Natural killer cell (primary cell): ENCODE measurements around the gene AUTS2. TPM values are rescaled to one million over a fixed set of nuclear protein-coding genes. Genes with fewer than 3 reads are reported as not detected.

ENCODE experiments used
- ATAC-seq, 3 donors: fragments of 150-1000 bp in 2 of 3; fragments of 200-7000 bp in 1 of 3; cut with Tn5 transposase; 1 replicate in 1 of 3; 2 replicates in 2 of 3; pipeline ENCODE4 v1.10.0; 2021; ENCODE audit warnings: mild to moderate bottlenecking in 2 of 3, moderate library complexity in 2 of 3
- DNase-seq, 2 donors: peaks; one replicate each; pipeline versions ENCODE4 v3.0.0 to v3.0.0-alpha.2; 2013 to 2021; ENCODE audit warnings: mixed read lengths in 1 of 2
- H3K27ac ChIP-seq: one replicate; pipeline ENCODE4 v1.5.1; 2013; ENCODE audit warnings: mild to moderate bottlenecking, low read length
- H3K27me3 ChIP-seq: one replicate; pipeline ENCODE4 v1.6.1; 2013; ENCODE audit warnings: low read length; ENCODE audit not compliant: control insufficient read depth, insufficient read depth
- H3K36me3 ChIP-seq: one replicate; pipeline ENCODE4 v1.6.1; 2013; ENCODE audit warnings: low read length; ENCODE audit not compliant: control insufficient read depth, insufficient read depth
- H3K4me1 ChIP-seq: one replicate; pipeline ENCODE4 v1.6.1; 2013; ENCODE audit warnings: low read length; ENCODE audit not compliant: control insufficient read depth, insufficient read depth
- H3K4me3 ChIP-seq: one replicate; pipeline ENCODE4 v1.5.1; 2013; ENCODE audit warnings: low read length
- H3K9me3 ChIP-seq: one replicate; pipeline ENCODE4 v1.6.1; 2013; ENCODE audit warnings: low read length; ENCODE audit not compliant: control insufficient read depth, insufficient read depth
- H3K27ac Mint-ChIP-seq, 2 donors: one replicate each; pipeline ENCODE4 v1.8.0; 2022; ENCODE audit warnings: mild to moderate bottlenecking in 2 of 2, mixed read lengths in 2 of 2, moderate library complexity in 1 of 2
- H3K27me3 Mint-ChIP-seq, 2 donors: one replicate each; pipeline ENCODE4 v1.8.0; 2022; ENCODE audit warnings: low read depth in 2 of 2, mixed read lengths in 2 of 2
- H3K36me3 Mint-ChIP-seq: one replicate; pipeline ENCODE4 v1.8.0; 2022; ENCODE audit warnings: mixed read lengths
- H3K4me1 Mint-ChIP-seq, 2 donors: one replicate each; pipeline ENCODE4 v1.8.0; 2022; ENCODE audit warnings: mixed read lengths in 2 of 2
- H3K4me3 Mint-ChIP-seq: one replicate; pipeline ENCODE4 v1.8.0; 2022; ENCODE audit warnings: mild to moderate bottlenecking, moderate library complexity, mixed read lengths
- H3K9me3 Mint-ChIP-seq, 2 donors: one replicate each; pipeline ENCODE4 v1.8.0; 2022; ENCODE audit warnings: mixed read lengths in 2 of 2
- CTCF ChIP-seq: fragments of 200-600 bp; IDR thresholded peaks from one replicate; pipeline ENCODE4 v1.8.0; 2022; ENCODE audit warnings: antibody characterized with exemption
- WGBS: methylation state at CpG from one replicate; pipeline ENCODE4 v1.1.7; 2013; ENCODE audit warnings: missing lambda C conversion rate; ENCODE audit not compliant: insufficient coverage; 5-methylcytosine and 5-hydroxymethylcytosine counted together
- intact Hi-C: fragments of 100-400 bp; cut with micrococcal nuclease; formaldehyde crosslinking; loops from one replicate; pipeline ENCODE4 v1.14.2; 2022
- total RNA-seq, 4 donors: library from RNA; stranded (reverse); fragments of 120-200 nt in 1 of 4; gene quantifications; one replicate each; pipeline versions ENCODE4 v1.2.3 to v1.2.4, GENCODE V29; 2013 to 2022

Gene AUTS2
- total RNA-seq, 3 donors from 2014 or later (not counting 1 experiment from before 2014, with no cell fraction given), result 147 to 197 (median 155) TPM

- no peaks in the 10 kb centered on the region for H3K36me3 Mint-ChIP-seq
- DNase-seq (no peak), ATAC-seq (no peak)
- Histone ChIP-seq H3K27me3 (no peaks in the 10 kb centered on the region), H3K27ac (no peak overlapping the region), H3K9me3 (no peaks in the 10 kb centered on the region), H3K4me3 (no peak overlapping the region), H3K36me3 (no peaks in the 10 kb centered on the region), H3K4me1 (no peaks in the 10 kb centered on the region)
- H3K27me3 Mint-ChIP-seq, result no peaks in the 10 kb centered on the region
- no peaks in the 10 kb centered on the region for H3K9me3 Mint-ChIP-seq
- no peak overlapping the region for H3K4me3 Mint-ChIP-seq
- 84% methylated on average over 4 of the region's 4 CpGs for WGBS
- intact Hi-C loops, result no loop called here
- peak overlapping the region in 1 of 2 donors; percentile 13 for H3K27ac Mint-ChIP-seq
- no peak for TF ChIP-seq CTCF
- peaks cover 0 to 14% of the 10 kb centered on the region in 2 donors for H3K4me1 Mint-ChIP-seq
These were observed 72.4 kb downstream of the AUTS2 start for GRCh38 chr7:69670701-69671100.

- Histone ChIP-seq H3K27ac (no peak overlapping the region), H3K36me3 (no peaks in the 10 kb centered on the region), H3K4me3 (no peak overlapping the region), H3K27me3 (no peaks in the 10 kb centered on the region), H3K9me3 (no peaks in the 10 kb centered on the region), H3K4me1 (no peaks in the 10 kb centered on the region)
- WGBS, result 100% methylated on average over 2 of the region's 2 CpGs
- no peak overlapping the region for H3K4me3 Mint-ChIP-seq
- no peak for DNase-seq
- H3K4me1 Mint-ChIP-seq, result peaks cover 8 to 17% of the 10 kb centered on the region in 2 donors
- intact Hi-C loops, result no loop called here
- no peak for ATAC-seq
- TF ChIP-seq CTCF, result no peak
- no peaks in the 10 kb centered on the region for H3K36me3 Mint-ChIP-seq
- no peaks in the 10 kb centered on the region for H3K27me3 Mint-ChIP-seq
- H3K27ac Mint-ChIP-seq, result no peak overlapping the region
- no peaks in the 10 kb centered on the region for H3K9me3 Mint-ChIP-seq
These were observed 74.8 kb downstream of the AUTS2 start for GRCh38 chr7:69673074-69673473.

GRCh38 chr7:69674701-69675182, 76.5 kb downstream of the AUTS2 start:
- 42% methylated on average over 4 of the region's 4 CpGs for WGBS
- H3K27ac Mint-ChIP-seq, result peak overlapping the region in 1 of 2 donors; percentile 29
- H3K9me3 Mint-ChIP-seq, result no peaks in the 10 kb centered on the region
- intact Hi-C loops, result loop anchor here (5.0 kb wide), 1 partner anchor 77 kb away; the partner anchor contains the start of gene AUTS2
- H3K27me3 Mint-ChIP-seq, result no peaks in the 10 kb centered on the region
- H3K4me1 Mint-ChIP-seq, result peaks cover 18 to 22% of the 10 kb centered on the region in 2 donors
- H3K4me1 ChIP-seq, result no peaks in the 10 kb centered on the region
- no peak for DNase-seq
- H3K36me3 Mint-ChIP-seq, result no peaks in the 10 kb centered on the region
- H3K9me3 ChIP-seq, result no peaks in the 10 kb centered on the region
- no peak for TF ChIP-seq CTCF
- H3K4me3 Mint-ChIP-seq, result no peak overlapping the region
- ATAC-seq, result peak; percentile 34 to 53 (median 37)
- H3K4me3 ChIP-seq, result no peak overlapping the region
- H3K36me3 ChIP-seq, result no peaks in the 10 kb centered on the region
- H3K27me3 ChIP-seq, result no peaks in the 10 kb centered on the region
- H3K27ac ChIP-seq, result no peak overlapping the region

- no peak overlapping the region for H3K4me3 ChIP-seq
- intact Hi-C loops, result loop anchor here (5.0 kb wide), 1 partner anchor 79 kb away; the partner anchor contains the start of gene AUTS2
- no peaks in the 10 kb centered on the region for H3K9me3 ChIP-seq
- ATAC-seq (no peak), DNase-seq (no peak)
- no peak overlapping the region for H3K27ac ChIP-seq
- H3K36me3 ChIP-seq, result no peaks in the 10 kb centered on the region
- H3K9me3 Mint-ChIP-seq, result no peaks in the 10 kb centered on the region
- no peak overlapping the region for H3K27ac Mint-ChIP-seq
- no peaks in the 10 kb centered on the region for H3K27me3 Mint-ChIP-seq
- no peak for TF ChIP-seq CTCF
- no peaks in the 10 kb centered on the region for H3K4me1 ChIP-seq
- no peaks in the 10 kb centered on the region for H3K36me3 Mint-ChIP-seq
- no peaks in the 10 kb centered on the region for H3K27me3 ChIP-seq
- no peak overlapping the region for H3K4me3 Mint-ChIP-seq
- peaks cover 18 to 22% of the 10 kb centered on the region in 2 donors for H3K4me1 Mint-ChIP-seq
These were observed 78.0 kb downstream of the AUTS2 start for GRCh38 chr7:69676247-69676646.
